Activated CD4-positive, CD25-positive, alpha-beta regulatory T cell (primary cell): ENCODE measurements around the gene C3.
"Not testable (repeated sequence)": the region's sequence is repeated elsewhere in the genome, so short reads cannot be mapped to it uniquely, and the experiment has no call there.

Experiments
- DNase-seq, 4 experiments: peaks; one replicate each; lab custom pipeline; 2025; lab: John Stamatoyannopoulos, UW

C3 gene

GRCh38 chr19:6712692-6713670 lies 7.5 kb downstream of the C3 start:
- DNase-seq, result no peak

- DNase-seq, result no peak
These were observed 8.2 kb downstream of the C3 start for GRCh38 chr19:6712231-6712630.

GRCh38 chr19:6711605-6712004 lies 8.8 kb downstream of the C3 start:
- DNase-seq, result no peak

GRCh38 chr19:6711078-6711361 lies 9.4 kb downstream of the C3 start:
- DNase-seq, result no peak

- no peak for DNase-seq
These were observed 10.0 kb downstream of the C3 start for GRCh38 chr19:6710273-6711077.

- DNase-seq, result no peak
These were observed 10.9 kb downstream of the C3 start for GRCh38 chr19:6709549-6709948.

GRCh38 chr19:6708913-6709312 lies 11.5 kb downstream of the C3 start:
- DNase-seq, result not testable (repeated sequence)

- no peak for DNase-seq
These were observed 12.1 kb downstream of the C3 start for GRCh38 chr19:6708346-6708745.

GRCh38 chr19:6707658-6708018 lies 12.8 kb downstream of the C3 start:
- no peak for DNase-seq

- DNase-seq, result no peak
These were observed 13.3 kb downstream of the C3 start for GRCh38 chr19:6707011-6707657.

- no peak for DNase-seq
These were observed 13.9 kb downstream of the C3 start for GRCh38 chr19:6706633-6706958.

GRCh38 chr19:6705931-6706632 lies 14.4 kb downstream of the C3 start:
- no peak for DNase-seq

GRCh38 chr19:6700586-6701316 lies 19.7 kb downstream of the C3 start:
- DNase-seq, result no peak

- no peak for DNase-seq
These were observed 20.5 kb downstream of the C3 start for GRCh38 chr19:6699935-6700334.

GRCh38 chr19:6697291-6697690 lies 23.2 kb downstream of the C3 start:
- DNase-seq, result no peak

GRCh38 chr19:6696239-6696820 lies 24.1 kb downstream of the C3 start:
- no peak for DNase-seq

GRCh38 chr19:6694147-6694815 lies 26.2 kb downstream of the C3 start:
- DNase-seq, result no peak

GRCh38 chr19:6693681-6694080 lies 26.8 kb downstream of the C3 start:
- no peak for DNase-seq

GRCh38 chr19:6693056-6693471 lies 27.4 kb downstream of the C3 start:
- DNase-seq, result no peak

- DNase-seq, result no peak
These were observed 28.4 kb downstream of the C3 start for GRCh38 chr19:6692027-6692426.

- DNase-seq, result no peak
These were observed 29.1 kb downstream of the C3 start for GRCh38 chr19:6691342-6691741.
